Activated naive CD4-positive, alpha-beta T cell treated with anti-CD3 and anti-CD28 coated beads, Interleukin-2, amount 10 ng/mL, durations not matched to agents 7 days and 5 days (primary cell): ENCODE measurements around the gene RAB15.
A peak's percentile ranks its signal among the peaks of the same experiment; 100 is the strongest.
"Not testable (repeated sequence)": the region's sequence is repeated elsewhere in the genome, so short reads cannot be mapped to it uniquely, and the experiment has no call there.

Experiments
- CTCF ChIA-PET: fragments of 350-600 bp; sonication (Branson Sonifier 250); formaldehyde crosslinking; loops from one replicate; lab custom pipeline; 2021; ENCODE audit warnings: antibody characterized with exemption; lab: Charles Lee
- DNase-seq: peaks from one replicate; pipeline ENCODE4 v3.0.0-alpha.2; 2020
- H3K27ac Mint-ChIP-seq: one replicate; pipeline ENCODE4 v1.8.0; 2021; ENCODE audit warnings: mild to moderate bottlenecking, moderate library complexity, mixed read lengths
- H3K27me3 Mint-ChIP-seq: one replicate; pipeline ENCODE4 v1.8.0; 2021; ENCODE audit warnings: mild to moderate bottlenecking, mixed read lengths
- H3K36me3 Mint-ChIP-seq: one replicate; pipeline ENCODE4 v1.8.0; 2021; ENCODE audit warnings: mixed read lengths
- H3K4me1 Mint-ChIP-seq: one replicate; pipeline ENCODE4 v1.8.0; 2021; ENCODE audit warnings: mixed read lengths
- H3K4me3 Mint-ChIP-seq: one replicate; pipeline ENCODE4 v1.8.0; 2021; ENCODE audit warnings: mild to moderate bottlenecking, moderate library complexity, mixed read lengths
- H3K9me3 Mint-ChIP-seq: one replicate; pipeline ENCODE4 v1.8.0; 2021; ENCODE audit warnings: mixed read lengths

Gene RAB15

DNA sequence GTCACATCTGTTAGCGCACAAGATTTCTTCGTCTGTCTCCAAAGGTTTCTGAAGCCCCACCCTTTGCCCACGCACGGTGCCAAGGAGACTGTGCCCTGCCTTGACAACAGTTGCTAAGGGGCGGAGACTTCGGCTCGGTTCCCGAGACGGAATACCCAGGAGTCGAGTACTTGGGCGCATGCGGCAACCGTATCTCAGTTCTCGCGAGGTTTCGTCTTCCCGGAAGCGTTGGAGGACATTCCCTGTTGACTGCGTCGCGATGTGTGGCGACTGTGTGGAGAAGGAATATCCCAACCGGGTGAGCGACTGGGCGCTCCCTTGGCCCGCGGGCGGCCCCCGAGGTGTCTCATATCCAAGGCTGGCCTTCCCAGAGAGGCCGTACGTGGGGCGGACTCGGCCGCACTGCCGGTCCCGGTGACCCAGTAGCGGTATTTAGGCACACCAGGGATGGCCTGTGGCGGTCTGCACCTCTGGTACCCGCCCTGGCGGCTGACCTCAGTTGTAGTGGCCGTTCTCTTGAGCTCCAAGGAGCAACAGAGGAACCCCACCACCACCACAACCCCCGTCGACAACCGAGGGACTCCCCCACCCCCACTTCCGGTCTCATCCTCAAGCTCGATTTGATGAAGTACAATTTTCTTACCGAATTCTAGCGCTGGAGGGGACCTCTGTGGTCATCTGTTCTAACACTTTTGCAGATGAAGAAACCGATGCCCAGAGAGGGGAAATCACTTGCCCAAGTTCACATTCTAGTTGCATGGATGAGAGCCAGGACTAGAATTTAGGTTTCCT lies 57.7 kb downstream of the RAB15 start, which contains the start of gene CHURC1:
Gene CHURC1, plus strand, starts transcription at position 219 of the 792 bp plus-strand sequence. Its CDS starts 41 bp downstream, at position 260.
- H3K4me1 Mint-ChIP-seq = peaks cover 48% of the 10 kb centered on the region
- peak within 1 kb of the TSS; percentile 81 for H3K4me3 Mint-ChIP-seq
- H3K27me3 Mint-ChIP-seq = peaks cover 11% of the 10 kb centered on the region
- CTCF ChIA-PET = interaction anchor here (1.0 to 2.0 kb wide), 4 partner anchors 9 to 56 kb away, joined by 3 to 8 read pairs (median 4); no protein-coding TSS in a partner anchor
- DNase-seq = peak; percentile 98
- peaks cover 31% of the 10 kb centered on the region for H3K36me3 Mint-ChIP-seq
- H3K9me3 Mint-ChIP-seq = no peaks in the 10 kb centered on the region
- peak within 1 kb of the TSS; percentile 89 for H3K27ac Mint-ChIP-seq

GRCh38 chr14:64913477-64913876 lies 58.7 kb downstream of the RAB15 start:
- peak overlapping the region; percentile 81 for H3K4me3 Mint-ChIP-seq
- H3K9me3 Mint-ChIP-seq, DNase-seq, H3K27ac Mint-ChIP-seq: not testable (repeated sequence)
- H3K4me1 Mint-ChIP-seq = peaks cover 45% of the 10 kb centered on the region
- CTCF ChIA-PET = interaction anchor here (2.0 kb wide), 1 partner anchor 10 kb away, joined by 4 read pairs; no protein-coding TSS in a partner anchor
- H3K36me3 Mint-ChIP-seq = peaks cover 28% of the 10 kb centered on the region
- H3K27me3 Mint-ChIP-seq = peaks cover 13% of the 10 kb centered on the region

DNA sequence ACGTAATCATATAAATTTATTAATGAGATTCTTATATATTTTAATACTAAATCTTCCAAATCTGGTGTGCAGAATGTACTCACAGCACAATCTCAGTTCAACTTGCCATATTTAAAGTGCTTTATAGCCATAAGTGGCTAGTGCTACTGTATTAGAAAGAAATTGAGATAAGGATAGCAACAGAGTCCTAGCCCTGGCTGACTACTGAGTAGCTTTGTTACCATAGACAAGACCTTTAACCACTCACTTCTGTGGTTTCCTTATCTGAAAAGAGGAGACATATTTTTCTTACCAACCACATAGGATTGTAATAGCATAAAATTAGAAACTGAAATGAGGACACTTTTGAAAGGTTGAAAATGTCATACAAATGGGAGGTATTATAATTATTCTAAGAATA lies 59.9 kb downstream of the RAB15 start:
- DNase-seq = no peak
- peaks cover 34% of the 10 kb centered on the region for H3K4me1 Mint-ChIP-seq
- H3K27me3 Mint-ChIP-seq = peaks cover 18% of the 10 kb centered on the region
- CTCF ChIA-PET = interaction anchor here (1.0 to 2.4 kb wide), 4 partner anchors 12 to 89 kb away, joined by 4 to 8 read pairs (median 6); no protein-coding TSS in a partner anchor
- H3K36me3 Mint-ChIP-seq = peaks cover 20% of the 10 kb centered on the region
- no peak overlapping the region for H3K27ac Mint-ChIP-seq
- no peaks in the 10 kb centered on the region for H3K9me3 Mint-ChIP-seq
- H3K4me3 Mint-ChIP-seq = no peak overlapping the region

DNA sequence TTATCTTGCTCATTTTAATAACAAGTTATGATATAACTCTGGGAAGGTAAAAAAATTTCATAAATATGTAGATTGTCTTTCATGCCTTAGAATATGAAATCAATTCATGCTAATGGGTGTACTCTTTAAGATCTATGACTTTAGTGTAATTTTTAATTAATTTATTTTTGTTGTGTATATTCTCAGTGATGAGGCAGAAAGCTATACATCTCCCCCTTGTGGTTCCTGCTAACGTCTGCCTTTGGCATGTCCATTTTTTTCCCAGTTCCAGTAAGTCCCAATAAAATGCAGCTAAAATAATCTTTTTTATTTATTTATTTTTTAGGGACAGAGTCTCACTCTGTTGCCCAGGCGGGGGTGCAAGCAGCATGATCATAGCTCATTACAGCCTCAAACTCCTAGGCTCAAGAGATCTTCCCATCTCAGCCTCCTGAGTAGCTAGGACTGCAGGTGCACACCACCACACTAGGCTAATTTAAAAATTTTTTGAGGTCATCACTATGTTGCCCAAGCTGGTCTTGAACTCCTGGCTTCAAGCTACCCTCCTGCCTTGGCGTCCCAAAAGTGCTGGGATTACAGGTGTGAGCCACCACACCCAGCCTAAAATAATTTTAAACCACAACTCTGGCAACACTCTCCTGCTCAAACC lies 61.2 kb downstream of the RAB15 start:
- DNase-seq = no peak
- Mint-ChIP-seq H3K9me3 (no peaks in the 10 kb centered on the region), H3K4me1 (peaks cover 25% of the 10 kb centered on the region), H3K27me3 (peaks cover 24% of the 10 kb centered on the region), H3K4me3 (no peak overlapping the region), H3K27ac (no peak overlapping the region), H3K36me3 (peaks cover 13% of the 10 kb centered on the region)
- CTCF ChIA-PET = interaction anchor here (0.6 to 2.4 kb wide), 10 partner anchors 10 to 87 kb away, joined by 3 to 8 read pairs (median 4); no protein-coding TSS in a partner anchor

DNA sequence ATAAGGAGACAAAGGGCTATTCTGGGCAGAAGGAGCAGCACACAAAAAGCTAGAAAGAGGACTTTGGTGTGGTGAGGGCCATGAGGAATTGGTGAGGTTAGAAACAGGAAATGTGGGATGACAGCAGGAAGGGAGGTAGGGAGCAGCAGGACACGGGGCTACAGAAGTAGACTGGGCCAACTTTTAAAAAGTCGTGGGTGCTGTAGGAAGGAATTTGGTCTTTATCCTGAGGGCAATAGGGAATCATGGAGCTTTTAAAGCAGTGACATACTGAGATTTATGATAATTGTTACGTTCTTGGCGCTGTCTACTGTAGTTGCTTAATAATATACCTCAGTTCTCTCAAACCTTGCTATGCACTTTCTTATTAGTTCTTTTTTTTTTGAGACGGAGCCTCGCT lies 66.1 kb downstream of the RAB15 start:
- Mint-ChIP-seq H3K36me3 (no peaks in the 10 kb centered on the region), H3K4me3 (no peak overlapping the region), H3K9me3 (no peaks in the 10 kb centered on the region), H3K27me3 (peaks cover 43% of the 10 kb centered on the region), H3K4me1 (peaks cover 6% of the 10 kb centered on the region), H3K27ac (no peak overlapping the region)
- DNase-seq = no peak
- CTCF ChIA-PET = interaction anchor here (1.5 kb wide), 1 partner anchor 14 kb away, joined by 9 read pairs; no protein-coding TSS in a partner anchor

DNA sequence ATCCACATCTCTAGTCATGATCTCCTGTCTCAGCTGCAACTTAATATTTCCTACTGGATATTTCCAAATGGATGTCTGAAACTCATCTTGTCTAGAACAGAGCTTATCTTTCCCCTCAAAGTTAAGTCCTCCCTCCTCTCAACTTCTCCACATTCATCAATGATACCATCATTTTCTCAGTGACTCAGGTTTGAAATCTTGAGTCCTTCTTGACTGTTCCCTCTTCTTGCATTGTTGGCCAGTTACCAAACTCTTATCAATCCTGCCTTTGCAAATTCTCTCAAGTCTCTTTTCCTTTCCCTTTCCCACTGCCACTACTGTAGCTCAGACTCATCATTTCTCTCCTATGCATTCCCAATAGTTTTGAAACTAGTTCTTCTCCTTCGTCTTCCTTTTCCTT lies 72.2 kb downstream of the RAB15 start:
- Mint-ChIP-seq H3K27ac (no peak overlapping the region), H3K9me3 (no peaks in the 10 kb centered on the region), H3K4me1 (no peaks in the 10 kb centered on the region), H3K36me3 (no peaks in the 10 kb centered on the region), H3K4me3 (no peak overlapping the region), H3K27me3 (peaks cover 33% of the 10 kb centered on the region)
- CTCF ChIA-PET = interaction anchor here (2.2 to 4.7 kb wide), 2 partner anchors 8 to 11 kb away, joined by 7 to 33 read pairs; no protein-coding TSS in a partner anchor
- DNase-seq = no peak
